HG03457 (cell line): Measurements from ENCODE around the gene TBPL1.
"Not testable (repeated sequence)": the region's sequence is repeated elsewhere in the genome, so short reads cannot be mapped to it uniquely, and the experiment has no call there.

Experiments used
- ATAC-seq: cut with Tn5 transposase; IDR thresholded peaks from one replicate; pipeline ENCODE4 v1.9.1; 2021; ENCODE audit warnings: moderate number of reproducible peaks; ENCODE audit not compliant: unreplicated experiment

TBPL1 gene

DNA sequence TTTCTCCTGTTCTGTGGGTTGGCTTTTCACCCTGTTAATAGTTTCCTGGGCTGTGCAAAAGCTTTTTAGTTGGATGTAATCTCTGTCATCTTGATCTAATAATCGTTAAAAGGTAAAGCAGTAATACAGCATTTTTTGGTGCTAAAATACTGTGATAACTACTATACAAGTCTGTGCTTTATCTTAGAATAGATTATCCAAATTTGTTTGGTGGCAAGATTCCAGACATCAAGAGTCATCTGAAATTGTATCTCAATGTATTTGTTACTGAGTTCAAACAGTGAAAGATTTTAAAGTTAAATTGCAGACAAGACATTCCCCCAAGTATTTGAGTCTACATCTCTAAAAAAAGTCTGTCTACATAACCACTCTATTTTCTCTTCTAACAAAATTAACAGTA lies 18.8 kb downstream of the TBPL1 start:
- ATAC-seq = no peak

DNA sequence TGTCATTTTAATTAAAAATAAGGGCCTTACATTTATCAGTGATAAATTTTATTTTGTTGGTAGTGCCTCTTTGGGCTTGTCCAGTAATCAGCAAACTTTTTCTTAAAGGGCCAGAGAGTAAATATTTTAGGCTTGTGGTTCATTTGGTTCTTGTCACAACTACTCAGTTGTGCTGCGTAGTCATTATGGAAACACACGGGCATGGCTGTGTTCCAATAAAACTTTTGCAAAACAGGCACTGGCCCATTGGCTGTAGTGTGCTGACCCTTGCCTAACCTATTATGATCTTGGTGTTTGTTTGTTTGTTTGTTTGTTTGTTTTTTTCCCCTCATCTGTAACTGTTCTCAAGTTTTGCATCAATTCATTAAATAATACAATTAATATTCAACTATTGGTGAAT lies 19.4 kb downstream of the TBPL1 start:
- no peak for ATAC-seq

DNA sequence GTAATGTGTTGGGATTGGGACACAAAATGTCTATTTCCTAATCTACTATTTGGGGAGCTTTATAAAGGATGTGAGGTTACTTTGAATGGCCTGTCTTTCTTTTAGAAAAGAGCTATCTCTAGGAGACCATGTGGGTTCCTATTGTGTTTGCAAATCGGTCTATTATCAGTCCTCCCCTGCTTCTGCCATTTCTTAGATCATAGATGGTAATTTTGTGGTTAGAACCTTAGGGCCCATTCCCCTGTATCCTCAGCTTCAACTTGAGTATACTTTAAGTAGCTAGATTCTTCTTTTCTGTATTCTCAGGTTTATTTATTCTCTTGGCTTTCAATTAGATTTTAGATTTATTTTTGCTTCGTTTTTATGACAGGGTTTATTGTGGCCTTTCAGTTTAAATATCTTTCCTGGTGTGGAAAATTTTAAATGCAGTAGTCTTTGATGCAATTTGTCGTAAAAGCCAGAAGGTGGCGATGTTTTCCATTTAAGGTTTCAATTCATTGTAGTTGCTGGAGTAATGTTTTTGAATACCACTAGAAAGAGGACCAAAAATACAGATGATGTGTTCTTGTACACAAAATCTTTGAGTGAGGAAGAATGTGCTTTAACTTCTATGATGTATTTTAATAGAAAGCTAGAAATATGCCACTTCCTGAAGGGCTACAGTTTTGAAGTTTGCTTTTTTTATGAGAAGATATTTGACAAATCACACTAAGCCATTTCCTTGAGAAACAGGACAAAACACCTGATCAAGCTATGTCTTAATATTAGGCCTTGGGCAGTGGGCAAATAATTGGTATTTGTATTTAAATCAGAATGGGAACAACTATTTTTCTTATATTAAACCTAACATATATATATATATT lies 20.3 kb downstream of the TBPL1 start:
- no peak for ATAC-seq

DNA sequence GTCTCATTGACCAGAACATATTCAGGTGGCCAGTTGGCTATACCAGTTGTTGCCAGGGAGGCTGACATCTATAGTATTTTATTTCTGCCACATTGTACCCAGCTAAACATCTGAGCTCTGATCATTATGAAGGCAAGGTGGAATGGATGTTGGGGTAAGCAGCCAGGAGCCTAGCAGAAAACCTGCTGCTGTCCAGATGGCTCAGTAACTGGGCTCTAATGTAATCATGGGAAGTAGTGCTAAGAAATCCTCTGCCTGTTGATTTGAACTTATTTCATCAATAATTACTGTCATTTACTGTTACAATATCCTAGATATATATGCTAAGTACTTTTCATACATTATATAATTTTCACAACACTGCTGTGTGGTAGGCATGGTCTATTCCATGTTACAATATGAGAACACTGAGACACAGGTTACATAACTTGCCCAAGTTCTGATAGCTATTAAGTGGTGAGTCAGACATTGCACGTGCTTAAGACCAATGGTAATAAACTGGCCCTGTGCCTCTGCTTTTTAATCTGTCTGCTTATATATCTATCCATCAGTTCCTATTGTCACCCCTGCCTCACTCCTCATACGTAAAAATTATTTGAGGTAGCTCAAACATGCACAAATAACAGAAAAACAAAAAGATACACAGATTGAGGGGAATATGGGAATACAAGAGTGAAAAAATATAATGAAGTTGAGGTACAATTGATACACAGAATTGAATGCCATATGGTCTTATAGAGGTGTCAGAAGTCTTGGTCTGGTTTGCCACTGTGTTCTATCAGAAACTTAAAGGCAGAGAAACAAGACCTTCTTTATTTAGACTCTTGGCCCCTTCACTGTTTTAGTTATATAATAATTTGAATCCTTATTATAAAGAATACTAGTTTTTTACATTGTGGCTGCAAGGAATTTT lies 25.2 kb downstream of the TBPL1 start:
- ATAC-seq = no peak

DNA sequence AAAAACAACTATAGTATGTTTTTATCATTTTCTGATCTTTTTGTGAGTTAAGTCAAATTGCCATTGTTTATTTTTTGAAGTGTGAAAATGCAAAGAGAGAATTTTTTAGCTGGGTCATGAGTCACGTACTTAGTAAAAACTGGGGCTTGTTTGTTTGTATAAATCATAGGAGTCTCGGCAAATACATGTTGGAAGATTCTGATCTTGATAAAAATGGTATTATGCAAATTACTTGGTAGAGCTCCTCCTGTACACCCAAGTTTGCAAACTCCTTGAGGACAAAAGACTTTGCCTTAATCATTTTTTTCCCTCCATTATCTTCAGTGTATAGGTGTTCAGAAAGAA lies 25.8 kb downstream of the TBPL1 start:
- no peak for ATAC-seq

DNA sequence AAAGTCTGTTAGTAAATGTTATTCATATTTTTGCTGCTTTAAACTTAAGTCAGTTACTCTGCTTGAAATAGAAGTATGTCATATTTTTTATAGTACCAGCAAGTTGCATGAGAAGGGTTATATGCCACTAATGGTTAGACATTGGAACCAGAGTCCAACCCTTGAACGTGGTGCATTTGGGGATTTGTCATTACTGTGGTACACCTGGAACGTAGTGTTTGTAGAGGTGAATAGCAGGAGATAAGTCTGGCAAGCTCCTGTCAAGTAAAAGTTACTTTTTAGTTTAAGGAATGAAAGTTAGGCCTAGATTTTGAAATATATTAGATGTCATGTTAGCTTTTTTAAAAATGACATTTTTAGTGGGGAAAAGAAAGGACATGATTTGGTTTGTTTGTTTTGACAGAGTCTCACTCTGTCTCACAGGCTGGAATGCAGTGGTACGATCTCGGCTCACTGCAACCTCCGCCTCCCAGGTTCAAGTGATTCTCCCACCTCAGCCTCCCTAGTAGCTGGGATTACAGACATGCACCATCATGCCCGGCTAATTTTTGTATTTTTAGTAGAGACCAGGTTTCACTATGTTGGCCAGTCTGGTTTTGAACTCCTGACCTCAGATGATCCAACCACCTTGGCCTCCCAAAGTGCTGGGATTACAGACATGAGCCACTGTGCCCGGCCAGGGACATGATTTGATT lies 26.4 kb downstream of the TBPL1 start:
- not testable (repeated sequence) for ATAC-seq

DNA sequence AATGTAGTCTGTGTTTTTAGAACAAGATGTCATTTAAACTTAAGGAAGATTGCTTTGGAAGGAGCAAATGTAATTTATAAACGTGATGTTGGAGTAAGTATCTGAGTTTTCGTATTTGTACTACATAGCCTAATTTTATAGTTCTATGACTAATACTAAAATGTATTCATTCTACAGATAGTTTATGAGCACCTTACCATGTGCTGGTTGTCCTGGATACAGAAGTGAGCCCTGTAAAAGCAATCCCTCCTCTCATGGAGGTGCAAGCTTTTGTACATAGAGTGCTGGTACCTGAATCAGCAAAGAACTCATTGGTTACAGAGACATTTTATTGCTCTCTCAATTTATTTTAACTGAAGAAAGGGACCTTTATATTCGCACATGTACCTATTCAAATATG lies 27.1 kb downstream of the TBPL1 start:
- no peak for ATAC-seq

DNA sequence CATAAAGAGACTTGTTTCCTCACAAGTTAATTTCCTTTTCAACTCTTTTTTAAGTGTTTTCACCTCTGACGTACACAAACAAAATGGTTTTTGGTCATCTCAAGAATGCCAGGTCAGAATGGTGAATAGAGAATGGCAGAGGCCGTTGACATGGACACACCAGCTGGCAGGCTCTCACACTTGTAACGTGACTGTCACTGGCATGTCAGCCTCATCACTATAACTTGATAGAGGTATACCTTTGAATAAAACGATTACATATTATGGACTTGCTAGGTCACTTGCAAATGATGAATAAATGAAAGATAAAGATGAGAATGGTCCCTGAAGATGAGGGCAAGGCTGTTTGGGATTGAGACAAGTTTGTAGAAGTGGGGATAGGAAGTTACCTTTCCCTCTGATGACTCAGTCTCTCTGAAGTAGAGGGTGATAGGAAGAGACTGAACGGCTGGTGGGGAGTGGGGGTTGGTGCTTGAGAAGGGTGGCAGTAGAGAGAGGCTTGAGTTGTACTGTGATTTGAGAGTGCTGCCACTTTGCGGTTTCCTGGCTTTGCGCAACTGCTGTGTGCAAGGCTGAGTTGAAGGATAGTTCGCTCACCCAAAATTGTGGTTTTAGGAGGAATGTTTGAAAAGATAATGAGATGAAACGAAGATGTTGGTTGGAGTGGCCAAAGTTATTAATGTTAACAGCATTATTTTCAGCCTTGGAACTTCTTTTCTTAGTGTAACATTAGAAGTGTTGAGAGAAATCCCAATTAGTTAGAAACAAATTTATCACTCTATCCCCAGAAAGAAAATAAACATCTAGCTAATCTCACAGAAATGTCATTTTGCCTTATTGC lies 30.3 kb downstream of the TBPL1 start:
- ATAC-seq = no peak

DNA sequence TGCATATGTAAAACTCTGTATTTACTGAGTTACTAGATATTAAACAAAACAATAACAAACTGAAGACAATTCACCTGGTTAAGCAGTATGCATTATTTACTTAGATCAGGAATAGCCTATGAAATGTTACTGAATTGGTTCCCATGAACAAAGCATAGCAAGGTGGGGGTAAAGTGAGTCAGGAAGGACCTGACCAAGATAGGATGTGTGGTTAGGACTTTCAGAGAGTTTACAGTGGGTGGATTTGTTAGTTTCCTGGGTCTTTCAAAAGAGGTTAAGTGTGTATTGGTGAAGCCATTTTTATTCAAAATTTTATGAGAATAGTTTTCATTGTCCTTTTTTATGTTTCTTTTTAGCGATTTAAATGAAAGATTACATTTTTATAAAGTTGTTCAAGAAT lies 32.9 kb downstream of the TBPL1 start:
- ATAC-seq = no peak

DNA sequence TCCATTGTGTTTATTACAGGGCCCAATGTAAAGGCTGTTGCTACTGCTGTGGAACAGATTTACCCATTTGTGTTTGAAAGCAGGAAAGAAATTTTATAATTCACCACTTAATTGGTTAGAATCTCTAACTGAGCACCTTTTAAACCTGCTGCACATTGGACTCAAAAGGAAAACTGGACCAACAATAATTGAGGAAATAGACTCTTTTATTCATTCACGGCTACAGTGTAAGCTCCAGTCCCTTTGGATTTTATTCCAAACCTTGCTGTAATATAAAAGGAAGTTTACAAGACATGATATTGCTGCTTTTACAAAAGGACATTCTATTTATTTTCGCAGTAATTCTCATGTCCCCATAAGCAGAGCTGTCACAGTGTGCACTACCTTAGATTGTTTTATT lies 33.9 kb downstream of the TBPL1 start:
- ATAC-seq = no peak

DNA sequence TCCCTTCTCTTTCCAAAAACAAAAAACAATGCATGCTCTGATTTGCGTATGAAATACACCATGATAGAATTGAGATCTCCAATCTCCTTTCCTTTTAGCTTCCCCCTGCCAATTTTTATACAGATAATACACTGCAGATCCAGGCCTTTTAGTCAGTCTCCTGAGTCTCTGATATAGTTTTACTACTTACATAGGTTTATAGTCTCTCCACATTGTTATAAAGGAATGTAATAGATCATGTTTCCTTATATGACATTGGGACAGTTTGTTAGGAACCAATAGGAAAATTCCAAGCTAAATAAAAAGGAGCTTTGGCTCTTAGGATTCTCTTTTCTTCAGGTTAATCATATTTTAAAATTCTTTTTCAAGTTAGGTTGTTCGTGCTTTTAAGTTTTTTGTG lies 36.5 kb downstream of the TBPL1 start:
- ATAC-seq = no peak

DNA sequence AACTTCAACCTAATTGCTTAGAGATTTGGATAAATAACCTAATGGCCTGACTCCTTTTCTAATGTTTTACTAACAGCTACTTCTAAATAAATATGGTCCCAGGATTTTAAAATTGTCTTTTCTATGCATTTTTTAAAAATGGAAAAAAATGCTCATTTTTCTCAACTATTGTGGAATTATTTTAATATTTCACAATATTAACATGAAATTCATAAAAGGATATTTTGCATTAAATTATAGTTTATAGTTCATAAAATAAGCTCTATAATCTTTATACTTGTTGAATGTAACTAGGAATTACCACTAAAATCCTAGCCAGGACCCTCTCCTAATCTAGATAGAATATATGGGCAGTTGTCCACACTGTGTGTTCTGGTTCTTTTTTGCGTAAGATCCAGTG lies 37.3 kb downstream of the TBPL1 start:
- ATAC-seq = no peak

DNA sequence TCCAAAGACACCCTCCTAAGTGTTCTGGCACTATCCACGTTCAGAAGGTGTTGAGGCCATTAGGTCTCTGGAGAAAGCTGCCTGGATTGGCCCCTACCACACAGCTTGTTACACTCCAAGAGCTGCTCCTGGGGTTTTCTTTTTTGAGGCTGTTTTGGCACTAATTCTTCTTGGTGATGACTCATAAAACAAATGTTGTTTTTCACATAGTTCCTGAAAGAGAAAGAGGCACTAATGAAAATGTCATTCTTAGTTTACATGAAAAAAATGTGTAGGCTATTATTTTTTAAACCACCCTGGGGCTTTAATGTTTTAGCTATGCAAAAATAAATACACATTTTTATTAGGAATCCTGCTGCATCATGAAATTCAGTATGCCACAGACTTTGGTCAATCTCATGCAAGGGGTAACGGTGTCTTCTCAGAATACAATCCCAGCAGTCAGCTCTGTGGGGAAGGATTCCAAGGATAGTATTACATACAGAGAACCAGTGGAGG lies 38.1 kb downstream of the TBPL1 start:
- no peak for ATAC-seq

DNA sequence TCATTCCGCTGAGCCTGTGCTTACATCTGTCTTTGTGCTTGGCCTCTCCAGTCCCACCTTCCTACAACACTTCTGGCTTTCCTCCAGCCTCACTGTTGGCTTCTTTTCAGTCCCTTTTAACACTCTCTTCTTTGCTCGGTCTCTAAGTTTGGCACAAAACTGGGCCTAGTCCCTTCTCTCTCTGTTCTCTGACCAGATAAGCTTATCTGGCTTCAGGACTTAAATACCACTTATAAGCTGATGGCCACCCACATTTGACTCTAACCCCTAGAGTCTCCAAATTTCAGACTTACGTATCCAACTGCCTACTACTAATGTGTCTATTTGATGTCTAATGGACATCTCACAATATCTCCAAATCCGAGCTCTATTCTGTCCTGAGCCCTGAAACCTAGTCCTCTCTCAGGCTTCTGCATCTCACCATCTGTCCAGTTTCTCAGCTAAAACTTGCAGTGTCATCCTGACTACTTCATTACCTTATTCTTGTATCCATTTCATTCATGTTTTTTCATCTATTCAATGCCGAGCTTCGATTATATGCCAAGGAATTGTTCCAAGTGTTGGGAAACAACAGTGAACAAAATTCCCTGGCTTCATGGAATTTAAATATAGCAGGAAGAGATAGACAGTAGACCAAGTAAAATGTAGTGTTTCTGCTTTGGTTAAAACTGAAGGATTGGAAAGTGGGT lies 40.1 kb downstream of the TBPL1 start:
- ATAC-seq = no peak

DNA sequence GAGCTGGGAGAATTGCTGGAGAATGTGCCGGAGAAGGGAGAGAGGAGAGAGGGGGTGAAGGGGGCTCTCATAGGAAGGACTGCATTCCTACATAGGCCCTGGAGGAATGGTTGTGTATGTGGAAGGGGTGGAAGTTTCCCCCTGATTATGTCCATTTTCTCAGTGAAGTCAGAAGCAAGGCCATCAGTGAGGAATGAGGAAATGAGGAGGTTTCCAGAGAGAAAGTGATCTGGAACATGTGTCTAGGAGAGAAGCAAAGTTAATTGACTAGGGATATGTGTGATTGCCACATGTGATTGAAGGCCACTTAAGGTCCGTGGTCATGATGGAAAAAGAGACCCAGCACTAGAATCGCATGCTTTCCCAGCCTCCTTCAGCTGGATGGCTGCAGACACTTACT lies 42.3 kb downstream of the TBPL1 start:
- ATAC-seq = no peak

DNA sequence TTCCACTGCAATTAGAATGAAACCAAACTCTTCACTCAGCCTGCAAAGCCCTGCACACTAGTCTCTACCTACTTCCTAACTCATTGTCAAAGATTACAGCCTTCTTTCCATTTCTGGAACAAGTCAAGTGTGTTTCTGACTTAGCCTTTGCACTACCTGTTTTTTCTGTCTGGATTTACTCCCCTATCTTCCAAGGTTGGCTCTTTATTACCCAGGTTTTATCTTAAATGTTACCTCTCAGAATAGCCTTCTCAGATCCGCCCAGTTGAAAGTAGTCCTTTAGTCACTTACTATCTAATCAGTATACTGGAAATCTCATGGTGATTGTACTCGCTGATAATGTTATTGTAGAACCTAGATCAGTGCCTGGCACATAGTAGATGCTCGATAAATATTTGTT lies 42.7 kb downstream of the TBPL1 start:
- ATAC-seq = no peak

DNA sequence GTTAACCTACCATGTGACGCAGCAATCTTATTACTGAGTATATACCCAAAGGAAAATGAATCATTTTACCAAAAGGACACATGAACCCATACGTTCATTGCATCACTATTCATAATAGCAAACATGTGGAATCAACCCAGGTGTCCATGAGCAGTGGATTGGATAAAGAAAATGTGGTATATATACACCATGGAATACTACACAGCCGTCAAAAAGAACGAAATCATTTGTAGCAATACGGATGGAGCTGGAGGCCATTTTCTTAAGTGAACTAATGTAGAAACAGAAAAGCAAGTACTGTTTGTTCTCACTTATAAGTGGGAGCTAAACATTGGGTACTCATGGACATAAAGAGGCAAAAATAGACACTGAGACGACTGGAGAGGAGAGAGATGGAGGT lies 44.2 kb downstream of the TBPL1 start:
- no peak for ATAC-seq

DNA sequence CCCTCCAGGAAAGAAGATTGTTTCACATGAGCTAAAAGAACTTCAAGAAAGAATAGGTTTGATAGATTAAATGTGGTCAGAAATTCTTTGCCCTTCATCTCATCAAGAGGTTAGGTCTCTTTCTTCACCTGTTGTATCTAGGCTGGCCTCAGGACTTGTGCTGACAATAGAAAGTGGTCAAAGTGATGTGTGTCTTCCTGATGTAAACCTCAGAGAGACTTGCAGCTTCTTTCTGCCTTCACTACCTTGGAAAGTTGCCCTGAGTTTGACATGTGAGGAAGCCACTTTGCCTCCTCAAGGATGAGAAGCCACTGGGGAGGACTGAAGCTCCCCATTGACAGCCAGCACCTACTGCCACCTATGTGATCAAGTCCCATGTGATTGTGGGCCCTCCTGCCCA lies 46.3 kb downstream of the TBPL1 start:
- ATAC-seq = no peak

DNA sequence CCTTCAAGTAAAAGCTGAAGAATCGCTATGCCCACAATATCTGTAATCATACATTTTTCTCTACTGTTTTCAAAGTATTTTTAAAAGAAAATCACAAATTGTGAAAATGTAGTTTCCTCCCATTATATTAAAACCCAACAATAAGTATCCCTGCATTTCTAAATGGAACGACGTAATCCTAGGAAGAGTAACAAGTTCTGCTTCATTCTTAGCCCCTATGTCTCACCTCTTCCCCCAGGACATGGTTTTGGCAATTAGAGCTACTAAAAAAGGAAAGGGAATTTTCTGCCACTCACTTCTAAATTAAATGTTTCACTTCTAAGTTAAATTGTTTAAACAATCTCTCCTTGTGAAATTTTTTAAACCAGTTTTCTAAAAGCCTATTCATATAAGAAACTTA lies 47.4 kb downstream of the TBPL1 start:
- no peak for ATAC-seq

DNA sequence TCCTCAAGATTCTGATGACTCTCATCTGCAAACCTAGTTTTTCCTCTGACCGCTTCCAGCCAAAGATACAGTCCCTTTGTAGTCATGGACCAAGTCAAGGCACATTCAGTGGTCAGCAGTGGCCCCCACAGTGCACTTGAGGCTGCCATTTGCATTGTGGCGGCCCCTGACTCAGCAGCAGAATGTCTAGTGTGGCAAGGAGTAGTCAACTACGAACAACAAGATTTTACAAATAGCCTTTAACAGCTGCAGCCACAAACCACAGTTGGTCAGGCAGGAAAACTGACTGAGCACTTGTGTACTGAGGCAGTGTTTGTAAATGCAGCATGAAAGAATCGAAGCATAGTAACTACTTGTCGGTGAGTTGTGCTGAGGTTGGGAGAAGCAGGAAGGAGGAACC lies 49.8 kb downstream of the TBPL1 start:
- ATAC-seq = no peak
